A549 (cell line): ENCODE results near the gene MECR. TPM values are rescaled to one million over a fixed set of nuclear protein-coding genes. Genes with fewer than 3 reads are reported as not detected.

ENCODE experiments used
- ATAC-seq, 2 experiments: fragments of 200-7000 bp in 1 of 2; fragments of >200 bp in 1 of 2; cut with Nextera tagmentation in 1 of 2; cut with Tn5 transposase in 1 of 2; 3 replicates each; pipeline versions ENCODE4 v1.8.0 to v1.9.1; 2018 to 2020; ENCODE audit warnings: mild to moderate bottlenecking in 1 of 2, moderate library complexity in 1 of 2
- CTCF ChIA-PET: fragments of 300-600 bp; sonication (Branson Sonifier 250); formaldehyde crosslinking; extraction: SDS; loops from one replicate; lab custom pipeline; 2021; ENCODE audit warnings: antibody characterized with exemption, inconsistent platforms; lab: Yijun Ruan, JAX
- POLR2A ChIA-PET: fragments of 350-600 bp; formaldehyde crosslinking; extraction: SDS; loops from one replicate; lab custom pipeline; 2021; ENCODE audit warnings: antibody characterized with exemption, inconsistent platforms; lab: Yijun Ruan, JAX
- DNase-seq, 2 experiments: peaks; one replicate each; pipeline versions ENCODE4 v3.0.0 to v3.0.0-alpha.2; 2011 to 2016; ENCODE audit warnings: low read depth in 1 of 2, low spot score in 1 of 2
- FAIRE-seq: peaks from 2 replicates; lab custom pipeline; 2011; peaks lifted over from hg19 to GRCh38; lab: Jason Lieb, UNC
- H3K27ac ChIP-seq, 2 experiments: fragments of >200 bp; sonication (Bioruptor Twin); formaldehyde crosslinking; 3 replicates each; pipeline ENCODE4 v1.5.1; 2016 to 2017
- H3K4me1 ChIP-seq: fragments of >200 bp; sonication (Bioruptor Twin); formaldehyde crosslinking; 3 replicates; pipeline ENCODE4 v1.6.1; 2016
- H3K4me2 ChIP-seq: fragments of >200 bp; sonication (Bioruptor Twin); formaldehyde crosslinking; 3 replicates; pipeline ENCODE4 v1.6.1; 2016
- H3K4me3 ChIP-seq: fragments of >200 bp; sonication (Bioruptor Twin); formaldehyde crosslinking; 3 replicates; pipeline ENCODE4 v1.5.1; 2016
- H3K9me3 ChIP-seq: fragments of >200 bp; sonication (Bioruptor Twin); formaldehyde crosslinking; 3 replicates; pipeline ENCODE4 v1.6.1; 2016
- CHD4 ChIP-seq: fragments of 200-600 bp; sonication (generic); IDR thresholded peaks from 2 replicates; pipeline ENCODE4 v1.6.1; 2016; ENCODE audit warnings: antibody characterized with exemption, mild to moderate bottlenecking, borderline replicate concordance
- EHF ChIP-seq: fragments of 250-450 bp; sonication (Bioruptor Pico); IDR thresholded peaks from 2 replicates; pipeline ENCODE4 v1.5.0; 2020; ENCODE audit warnings: mild to moderate bottlenecking
- EP300 ChIP-seq, 2 experiments: fragments of >200 bp; sonication (Bioruptor Twin); formaldehyde crosslinking; IDR thresholded peaks; 2 replicates in 1 of 2; 3 replicates in 1 of 2; pipeline ENCODE4 v1.6.1; 2016 to 2017
- ESRRA ChIP-seq: fragments of 150-350 bp; IDR thresholded peaks from 2 replicates; pipeline ENCODE4 v1.6.1; 2014; ENCODE audit warnings: mild to moderate bottlenecking, low read length, borderline replicate concordance
- FOSB ChIP-seq: fragments of 250-450 bp; sonication (Bioruptor Pico); IDR thresholded peaks from 2 replicates; pipeline ENCODE4 v1.5.0; 2020; ENCODE audit warnings: mild to moderate bottlenecking, moderate library complexity
- FOSL2 ChIP-seq, 2 experiments: fragments of 450-650 bp in 1 of 2; fragments of >200 bp in 1 of 2; sonication (Bioruptor Twin) in 1 of 2; formaldehyde crosslinking; IDR thresholded peaks; 2 replicates each; pipeline versions ENCODE4 v1.5.0 to v1.6.1; 2016 to 2020; ENCODE audit warnings: mild to moderate bottlenecking in 1 of 2, moderate library complexity in 1 of 2
- HDAC2 ChIP-seq: fragments of 200-600 bp; sonication (generic); IDR thresholded peaks from 2 replicates; pipeline ENCODE4 v1.6.1; 2016
- HEYL ChIP-seq: fragments of 250-450 bp; sonication (Bioruptor Pico); IDR thresholded peaks from 2 replicates; pipeline ENCODE4 v1.8.0; 2021; ENCODE audit warnings: mild to moderate bottlenecking, moderate library complexity
- HOXB5 ChIP-seq: fragments of 250-450 bp; sonication (Bioruptor Pico); IDR thresholded peaks from 2 replicates; pipeline ENCODE4 v1.5.0; 2020; ENCODE audit warnings: mild to moderate bottlenecking, moderate library complexity
- KDM1A ChIP-seq: fragments of 200-600 bp; sonication (generic); IDR thresholded peaks from 2 replicates; pipeline ENCODE4 v1.6.1; 2016; ENCODE audit warnings: low read depth, mild to moderate bottlenecking
- KDM5A ChIP-seq: fragments of 200-600 bp; sonication (generic); IDR thresholded peaks from 2 replicates; pipeline ENCODE4 v1.6.1; 2016; ENCODE audit warnings: antibody characterized with exemption, mild to moderate bottlenecking
- MAFK ChIP-seq: fragments of 450-650 bp; IDR thresholded peaks from 2 replicates; pipeline ENCODE4 v1.6.1; 2014; ENCODE audit not compliant: partially characterized antibody
- MAZ ChIP-seq: fragments of 150-350 bp; IDR thresholded peaks from 2 replicates; pipeline ENCODE4 v1.6.1; 2014; ENCODE audit warnings: antibody characterized with exemption, low read depth, low read length, borderline replicate concordance
- MYC ChIP-seq: IDR thresholded peaks from 2 replicates; pipeline ENCODE4 v1.6.1; 2012; ENCODE audit warnings: mild to moderate bottlenecking, inconsistent platforms, low read length, improper control_type of control experiment, borderline replicate concordance
- PHF8 ChIP-seq: fragments of 200-600 bp; sonication (generic); IDR thresholded peaks from 2 replicates; pipeline ENCODE4 v1.6.1; 2016; ENCODE audit warnings: low read depth, mild to moderate bottlenecking, antibody characterized with exemption, moderate library complexity, borderline replicate concordance
- POLR2A ChIP-seq: IDR thresholded peaks from 2 replicates; pipeline ENCODE4 v1.6.1; 2012; ENCODE audit warnings: mild to moderate bottlenecking, low read length
- RAD21 ChIP-seq, 2 experiments: fragments of >200 bp in 1 of 2; sonication (Bioruptor Twin) in 1 of 2; formaldehyde crosslinking in 1 of 2; IDR thresholded peaks in 1 of 2; conservative IDR thresholded peaks in 1 of 2; 2 replicates in 1 of 2; 3 replicates in 1 of 2; pipeline ENCODE4 v1.6.1; 2012 to 2018; ENCODE audit warnings: inconsistent platforms in 1 of 2
- RCOR1 ChIP-seq: fragments of 150-350 bp; IDR thresholded peaks from 2 replicates; pipeline ENCODE4 v1.6.1; 2014; ENCODE audit warnings: antibody characterized with exemption, low read length, low read depth
- RFX5 ChIP-seq: fragments of 450-650 bp; IDR thresholded peaks from 2 replicates; pipeline ENCODE4 v1.7.1; 2014; ENCODE audit warnings: antibody characterized with exemption, mild to moderate bottlenecking, moderate library complexity
- SREBF2 ChIP-seq: fragments of 450-650 bp; IDR thresholded peaks from 2 replicates; pipeline ENCODE4 v1.6.1; 2014; ENCODE audit warnings: mild to moderate bottlenecking, moderate library complexity
- TFCP2L1 ChIP-seq: fragments of 250-450 bp; sonication (Bioruptor Pico); IDR thresholded peaks from 2 replicates; pipeline ENCODE4 v1.5.0; 2021; ENCODE audit warnings: mild to moderate bottlenecking
- TP53 ChIP-seq: fragments of 250-450 bp; sonication (Bioruptor Pico); IDR thresholded peaks from 2 replicates; pipeline ENCODE4 v1.5.0; 2021; ENCODE audit warnings: mild to moderate bottlenecking, moderate library complexity
- ZC3H11A ChIP-seq: fragments of 450-650 bp; IDR thresholded peaks from 2 replicates; pipeline ENCODE4 v1.6.1; 2014; ENCODE audit warnings: antibody characterized with exemption, mild to moderate bottlenecking
- ZFP36 ChIP-seq: fragments of 450-650 bp; IDR thresholded peaks from 2 replicates; pipeline ENCODE4 v1.6.1; 2014; ENCODE audit warnings: borderline replicate concordance; ENCODE audit not compliant: partially characterized antibody
- ZNF302 ChIP-seq: fragments of 250-450 bp; sonication (Bioruptor Pico); IDR thresholded peaks from 2 replicates; pipeline ENCODE4 v1.9.0; 2021; ENCODE audit warnings: inconsistent platforms, mild to moderate bottlenecking, moderate library complexity
- ZSCAN20 ChIP-seq: fragments of 250-450 bp; sonication (Bioruptor Pico); IDR thresholded peaks from 2 replicates; pipeline ENCODE4 v1.8.0; 2022; ENCODE audit warnings: mild to moderate bottlenecking, moderate library complexity
- WGBS: methylation state at CpG from one replicate; pipeline ENCODE4 v1.1.6; 2017; ENCODE audit errors: missing lambda C conversion rate; 5-methylcytosine and 5-hydroxymethylcytosine counted together
- polyA plus RNA-seq, 4 experiments: library from polyadenylated mRNA; depleted of rRNA in 3 of 4; stranded (reverse); fragments of >200 nt; fragmentation: RNase III in 1 of 4; extraction: RNeasy Plus Mini Kit Qiagen cat#74134 plus additional on column Dnase treatment in 1 of 4; gene quantifications; 2 replicates in 3 of 4; 3 replicates in 1 of 4; pipeline ENCODE4 v1.2.3, GENCODE V29; 2011 to 2017
- TF ChIP-seq, protein P1 (sequence below): IDR thresholded peaks from 2 replicates; pipeline ENCODE4 v1.6.1; 2012
- TF ChIP-seq, protein P2 (sequence below): fragments of >200 bp; sonication (Bioruptor Twin); formaldehyde crosslinking; IDR thresholded peaks from 2 replicates; pipeline ENCODE4 v1.6.1; 2016
- TF ChIP-seq, protein P3 (sequence below): fragments of >200 bp; sonication (Bioruptor Twin); formaldehyde crosslinking; IDR thresholded peaks from 3 replicates; pipeline ENCODE4 v1.6.1; 2016
- TF ChIP-seq, protein P4 (sequence below): fragments of >200 bp; sonication (Bioruptor Twin); formaldehyde crosslinking; IDR thresholded peaks from 3 replicates; pipeline ENCODE4 v1.5.1; 2016

Gene MECR
- polyA plus RNA-seq, 2 of the 4 experiments (the other 2 are of a cell fraction) = 14.2 to 21.4 TPM

DNA sequence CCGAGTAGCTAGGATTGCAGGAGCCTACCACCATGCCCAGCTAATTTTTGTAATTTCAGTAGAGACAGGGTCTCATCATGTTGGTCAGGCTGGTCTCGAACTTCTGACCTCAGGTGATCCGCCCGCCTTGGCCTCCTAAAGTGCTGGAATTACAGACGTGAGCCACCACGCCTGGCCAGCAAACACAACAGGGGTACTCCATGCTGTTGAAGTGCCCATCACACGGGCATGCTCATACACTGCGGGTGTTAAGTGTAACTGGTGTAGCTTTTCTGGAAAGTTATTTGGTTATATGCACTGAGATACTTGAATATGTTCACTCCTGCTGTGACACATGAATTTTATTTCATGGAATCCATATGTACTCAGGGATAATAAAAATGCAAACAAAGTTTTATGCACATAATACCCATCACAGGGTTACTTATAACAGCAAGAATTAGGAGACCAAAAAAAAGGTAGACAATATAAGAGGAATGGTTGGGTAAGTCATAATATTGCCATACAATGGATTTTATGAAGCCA is 58.3 kb downstream of the MECR start:
- DNase-seq = no peak
- no peak overlapping the region for H3K27ac ChIP-seq
- no peaks in the 10 kb centered on the region for H3K9me3 ChIP-seq
- POLR2A ChIA-PET = interaction anchor here (1.0 kb wide), 1 partner anchor 9 kb away, joined by 3 read pairs; the partner anchor contains the start of gene SRSF4
- H3K4me3 ChIP-seq = no peak overlapping the region
- 93% methylated on average over 8 of the region's 8 CpGs for WGBS
- H3K4me2 ChIP-seq = no peak overlapping the region
- TF ChIP-seq ZSCAN20 (CRISPR knock-in tag) (no peak), SREBF2 (no peak), KDM1A (no peak), MYC (no peak), RFX5 (no peak), ZC3H11A (no peak), FOSL2 (IDR thresholded peaks at IDR 0.05) (no peak), FOSL2 (CRISPR knock-in tag; IDR thresholded peaks at IDR 0.05) (no peak), TFCP2L1 (CRISPR knock-in tag) (no peak), CHD4 (no peak), MAFK (no peak), EP300 (IDR thresholded peaks at IDR 0.05) (no peak), HEYL (CRISPR knock-in tag) (no peak), MAZ (no peak), EHF (CRISPR knock-in tag) (no peak), KDM5A (no peak), RCOR1 (no peak)
- TF ChIP-seq, protein P1, sequence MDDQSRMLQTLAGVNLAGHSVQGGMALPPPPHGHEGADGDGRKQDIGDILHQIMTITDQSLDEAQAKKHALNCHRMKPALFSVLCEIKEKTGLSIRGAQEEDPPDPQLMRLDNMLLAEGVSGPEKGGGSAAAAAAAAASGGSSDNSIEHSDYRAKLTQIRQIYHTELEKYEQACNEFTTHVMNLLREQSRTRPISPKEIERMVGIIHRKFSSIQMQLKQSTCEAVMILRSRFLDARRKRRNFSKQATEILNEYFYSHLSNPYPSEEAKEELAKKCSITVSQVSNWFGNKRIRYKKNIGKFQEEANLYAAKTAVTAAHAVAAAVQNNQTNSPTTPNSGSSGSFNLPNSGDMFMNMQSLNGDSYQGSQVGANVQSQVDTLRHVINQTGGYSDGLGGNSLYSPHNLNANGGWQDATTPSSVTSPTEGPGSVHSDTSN = no peak
- TF ChIP-seq, protein P2, sequence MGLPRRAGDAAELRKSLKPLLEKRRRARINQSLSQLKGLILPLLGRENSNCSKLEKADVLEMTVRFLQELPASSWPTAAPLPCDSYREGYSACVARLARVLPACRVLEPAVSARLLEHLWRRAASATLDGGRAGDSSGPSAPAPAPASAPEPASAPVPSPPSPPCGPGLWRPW = no peak
- ATAC-seq = no peak
- CTCF ChIA-PET = interaction anchor here (3.6 kb wide), 1 partner anchor 9 kb away, joined by 17 read pairs; the partner anchor contains the start of gene SRSF4
- FAIRE-seq = no peak
- peaks cover 3% of the 10 kb centered on the region; the same call in 1 of the 3 replicates for H3K4me1 ChIP-seq

DNA sequence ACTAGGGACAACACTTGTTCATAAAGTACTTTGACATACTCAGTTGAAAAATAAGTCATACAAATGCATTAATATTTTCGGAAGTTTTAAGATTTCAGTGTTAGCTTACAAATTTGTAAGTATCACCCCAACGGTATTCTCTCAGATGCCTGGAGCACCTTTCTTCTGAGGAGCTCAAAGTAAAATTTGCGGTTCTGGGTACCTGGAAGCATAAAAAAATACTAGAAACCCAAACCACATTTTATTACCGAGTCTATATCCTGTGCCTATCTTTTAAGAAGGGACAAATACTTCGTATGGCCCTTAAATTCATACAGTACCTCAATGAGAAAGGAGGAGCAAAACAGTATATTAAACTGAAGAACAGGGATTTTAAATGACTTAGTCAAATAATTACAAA is 59.2 kb downstream of the MECR start:
- no peak for FAIRE-seq
- 94% methylated on average over 5 of the region's 5 CpGs for WGBS

More for the DNA sequence above, 59.2 kb downstream of the MECR start:
- no peaks in the 10 kb centered on the region for H3K9me3 ChIP-seq
- 0 out of 3 replicates have a peak, but pooled peaks cover 3% of the 10 kb centered on the region for H3K4me1 ChIP-seq
- no peak overlapping the region for H3K27ac ChIP-seq
- CTCF ChIA-PET = interaction anchor here (3.6 kb wide), 1 partner anchor 10 kb away, joined by 17 read pairs; the partner anchor contains the start of gene SRSF4
- POLR2A ChIA-PET = interaction anchor here (1.2 kb wide), 1 partner anchor 10 kb away, joined by 4 read pairs; the partner anchor contains the start of gene SRSF4
- no peak for DNase-seq
- ATAC-seq = no peak
- TF ChIP-seq PHF8 (no peak), KDM1A (no peak), ESRRA (no peak), ZNF302 (CRISPR knock-in tag) (no peak), FOSB (CRISPR knock-in tag) (no peak), MAFK (no peak), RAD21 (conservative IDR thresholded peaks at IDR 0.05 in 1 of 2, IDR thresholded peaks at IDR 0.05 in 1 of 2) (no peak), HOXB5 (no peak), HDAC2 (no peak), TP53 (CRISPR knock-in tag) (no peak), ZFP36 (no peak), POLR2A (no peak), TFCP2L1 (CRISPR knock-in tag) (no peak), MAZ (no peak), MYC (no peak)
- TF ChIP-seq, protein P3, sequence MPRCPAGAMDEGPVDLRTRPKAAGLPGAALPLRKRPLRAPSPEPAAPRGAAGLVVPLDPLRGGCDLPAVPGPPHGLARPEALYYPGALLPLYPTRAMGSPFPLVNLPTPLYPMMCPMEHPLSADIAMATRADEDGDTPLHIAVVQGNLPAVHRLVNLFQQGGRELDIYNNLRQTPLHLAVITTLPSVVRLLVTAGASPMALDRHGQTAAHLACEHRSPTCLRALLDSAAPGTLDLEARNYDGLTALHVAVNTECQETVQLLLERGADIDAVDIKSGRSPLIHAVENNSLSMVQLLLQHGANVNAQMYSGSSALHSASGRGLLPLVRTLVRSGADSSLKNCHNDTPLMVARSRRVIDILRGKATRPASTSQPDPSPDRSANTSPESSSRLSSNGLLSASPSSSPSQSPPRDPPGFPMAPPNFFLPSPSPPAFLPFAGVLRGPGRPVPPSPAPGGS = no peak
- TF ChIP-seq, protein P1 = no peak
- TF ChIP-seq, protein P4, sequence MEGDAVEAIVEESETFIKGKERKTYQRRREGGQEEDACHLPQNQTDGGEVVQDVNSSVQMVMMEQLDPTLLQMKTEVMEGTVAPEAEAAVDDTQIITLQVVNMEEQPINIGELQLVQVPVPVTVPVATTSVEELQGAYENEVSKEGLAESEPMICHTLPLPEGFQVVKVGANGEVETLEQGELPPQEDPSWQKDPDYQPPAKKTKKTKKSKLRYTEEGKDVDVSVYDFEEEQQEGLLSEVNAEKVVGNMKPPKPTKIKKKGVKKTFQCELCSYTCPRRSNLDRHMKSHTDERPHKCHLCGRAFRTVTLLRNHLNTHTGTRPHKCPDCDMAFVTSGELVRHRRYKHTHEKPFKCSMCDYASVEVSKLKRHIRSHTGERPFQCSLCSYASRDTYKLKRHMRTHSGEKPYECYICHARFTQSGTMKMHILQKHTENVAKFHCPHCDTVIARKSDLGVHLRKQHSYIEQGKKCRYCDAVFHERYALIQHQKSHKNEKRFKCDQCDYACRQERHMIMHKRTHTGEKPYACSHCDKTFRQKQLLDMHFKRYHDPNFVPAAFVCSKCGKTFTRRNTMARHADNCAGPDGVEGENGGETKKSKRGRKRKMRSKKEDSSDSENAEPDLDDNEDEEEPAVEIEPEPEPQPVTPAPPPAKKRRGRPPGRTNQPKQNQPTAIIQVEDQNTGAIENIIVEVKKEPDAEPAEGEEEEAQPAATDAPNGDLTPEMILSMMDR = no peak
- H3K4me2 ChIP-seq = no peak overlapping the region
- H3K4me3 ChIP-seq = no peak overlapping the region
